T47D (cell line): ENCODE data around the gene CDKN1A.

Source experiments
- DNase-seq, 2 experiments: peaks; one replicate each; pipeline versions ENCODE4 v3.0.0 to v3.0.0-alpha.2; 2011 to 2012; ENCODE audit warnings: low read depth in 1 of 2, low spot score in 1 of 2
- JUND ChIP-seq: IDR thresholded peaks from 2 replicates; pipeline ENCODE4 v1.6.1; 2012; ENCODE audit warnings: low read depth
- in situ Hi-C: cut with HindIII; loops from 2 replicates; pipeline ENCODE4 v1.10.0; 2016; ENCODE audit warnings: low sequenced_read_pairs, low pct_unique_long_range_greater_than_20kb

CDKN1A gene

GRCh38 chr6:36685926-36686667 is 7.6 kb downstream of the CDKN1A start:
- no peak for TF ChIP-seq JUND
- DNase-seq = no peak
- in situ Hi-C loops = no loop called here

DNA sequence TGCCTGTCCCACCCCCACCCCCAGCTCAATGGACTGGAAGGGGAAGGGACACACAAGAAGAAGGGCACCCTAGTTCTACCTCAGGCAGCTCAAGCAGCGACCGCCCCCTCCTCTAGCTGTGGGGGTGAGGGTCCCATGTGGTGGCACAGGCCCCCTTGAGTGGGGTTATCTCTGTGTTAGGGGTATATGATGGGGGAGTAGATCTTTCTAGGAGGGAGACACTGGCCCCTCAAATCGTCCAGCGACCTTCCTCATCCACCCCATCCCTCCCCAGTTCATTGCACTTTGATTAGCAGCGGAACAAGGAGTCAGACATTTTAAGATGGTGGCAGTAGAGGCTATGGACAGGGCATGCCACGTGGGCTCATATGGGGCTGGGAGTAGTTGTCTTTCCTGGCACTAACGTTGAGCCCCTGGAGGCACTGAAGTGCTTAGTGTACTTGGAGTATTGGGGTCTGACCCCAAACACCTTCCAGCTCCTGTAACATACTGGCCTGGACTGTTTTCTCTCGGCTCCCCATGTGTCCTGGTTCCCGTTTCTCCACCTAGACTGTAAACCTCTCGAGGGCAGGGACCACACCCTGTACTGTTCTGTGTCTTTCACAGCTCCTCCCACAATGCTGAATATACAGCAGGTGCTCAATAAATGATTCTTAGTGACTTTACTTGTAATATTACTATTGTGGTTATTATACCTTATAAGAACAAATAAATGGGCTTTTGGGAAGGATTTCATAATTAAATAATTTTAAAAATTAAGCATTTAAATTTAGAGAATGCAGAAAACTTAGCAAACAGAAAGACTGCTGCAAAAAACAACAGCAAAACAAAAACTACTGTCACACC is 8.4 kb downstream of the CDKN1A start:
- no peak for TF ChIP-seq JUND
- in situ Hi-C loops = no loop called here
- DNase-seq = no peak

GRCh38 chr6:36688063-36688738 is 9.7 kb downstream of the CDKN1A start:
- no peak for TF ChIP-seq JUND
- no peak for DNase-seq
- in situ Hi-C loops = no loop called here

- DNase-seq = no peak
- in situ Hi-C loops = no loop called here
- no peak for TF ChIP-seq JUND
Observed at GRCh38 chr6:36688739-36689075, 10.2 kb downstream of the CDKN1A start.

- in situ Hi-C loops = no loop called here
Observed at GRCh38 chr6:36691011-36691410, 12.5 kb downstream of the CDKN1A start.

DNA sequence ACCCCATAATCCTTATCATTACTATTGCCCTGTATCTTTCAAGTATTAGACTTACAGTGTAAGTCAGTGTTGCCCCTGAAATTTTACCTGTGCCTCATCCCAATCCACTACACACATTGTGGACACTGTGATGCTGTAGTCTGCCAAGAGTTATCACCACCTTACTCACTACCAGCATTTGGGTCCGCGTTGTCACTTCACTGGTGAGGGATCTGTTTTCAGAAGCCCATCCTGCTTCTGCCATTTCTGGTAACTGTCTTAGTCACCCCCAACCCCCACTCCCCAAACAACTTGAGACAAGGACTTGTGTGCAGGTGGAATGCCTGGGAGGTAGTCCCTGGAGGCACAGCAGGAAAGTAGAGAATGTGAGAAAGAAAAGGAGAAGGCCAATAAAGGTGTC is 13.1 kb downstream of the CDKN1A start:
- DNase-seq = no peak
- TF ChIP-seq JUND = no peak
- in situ Hi-C loops = no loop called here

More at GRCh38 chr6:36691011-36691410, 12.5 kb downstream of the CDKN1A start:
- no peak for DNase-seq
- no peak for TF ChIP-seq JUND

DNA sequence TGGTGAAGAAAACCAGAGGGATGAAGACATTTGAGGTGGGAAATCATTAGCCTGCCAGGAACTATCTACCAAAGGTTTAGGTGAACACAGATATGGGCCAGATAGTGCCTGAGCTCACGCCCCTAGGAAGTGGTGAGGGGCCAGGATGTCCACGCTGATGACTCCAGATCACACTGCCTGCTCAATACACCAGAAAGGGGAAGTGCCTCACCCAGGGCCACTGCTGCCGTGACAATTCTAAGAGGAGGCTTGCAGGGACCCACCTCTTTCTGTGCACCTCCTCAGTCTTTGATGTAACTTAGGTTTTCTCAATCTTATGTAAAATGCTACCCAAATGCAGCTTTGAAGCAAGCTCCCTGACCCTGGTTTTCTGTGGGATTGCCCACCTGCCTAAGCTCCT is 13.7 kb downstream of the CDKN1A start:
- no peak for DNase-seq
- TF ChIP-seq JUND = no peak
- in situ Hi-C loops = no loop called here

GRCh38 chr6:36692861-36693702 is 14.6 kb downstream of the CDKN1A start:
- in situ Hi-C loops = no loop called here
- DNase-seq = no peak
- no peak for TF ChIP-seq JUND

- in situ Hi-C loops = no loop called here
Observed at GRCh38 chr6:36694616-36695015, 16.1 kb downstream of the CDKN1A start.

DNA sequence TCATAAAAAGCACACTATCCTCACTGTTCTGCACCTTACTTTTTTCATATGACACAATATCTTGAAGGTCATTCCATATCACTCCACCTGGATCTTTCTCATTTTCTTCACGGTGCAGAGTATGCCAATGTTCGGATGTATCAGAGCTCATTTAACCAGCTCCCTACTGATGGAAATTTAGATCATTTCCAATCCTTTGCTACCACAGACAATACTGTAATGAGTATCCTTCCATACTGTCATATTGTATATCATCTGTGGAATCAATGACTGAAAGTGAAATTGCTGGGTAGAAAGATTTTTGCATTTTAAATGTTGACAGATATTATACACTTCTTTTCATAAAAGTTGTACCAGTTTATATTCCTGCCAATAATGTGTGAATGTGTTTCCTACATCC is 16.9 kb downstream of the CDKN1A start:
- no peak for TF ChIP-seq JUND
- in situ Hi-C loops = no loop called here
- no peak for DNase-seq

More at GRCh38 chr6:36694616-36695015, 16.1 kb downstream of the CDKN1A start:
- DNase-seq = no peak
- TF ChIP-seq JUND = no peak

GRCh38 chr6:36697481-36697903 is 19.0 kb downstream of the CDKN1A start, which contains the start of gene RAB44:
Gene RAB44, plus strand, starts transcription at chr6:36697826. Its CDS starts 6,410 bp downstream, at chr6:36704236.
- no peak for TF ChIP-seq JUND
- in situ Hi-C loops = no loop called here
- no peak for DNase-seq

GRCh38 chr6:36698196-36698595 is 19.7 kb downstream of the CDKN1A start:
- in situ Hi-C loops = no loop called here
- DNase-seq = no peak
- TF ChIP-seq JUND = no peak
